OCI-LY1 (cell line): ENCODE data around the gene TARS2.

Experiments used
- H2AFZ ChIP-seq: fragments of 200-600 bp; sonication (generic), shearing (Covaris generic); 2 replicates; pipeline ENCODE4 v1.6.0; 2014; ENCODE audit warnings: antibody characterized with exemption, mild to moderate bottlenecking, low read length
- H3F3A ChIP-seq: fragments of 200-600 bp; sonication (generic), shearing (Covaris generic); 2 replicates; pipeline ENCODE4 v1.6.0; 2014; ENCODE audit warnings: mild to moderate bottlenecking, antibody characterized with exemption, low read length, moderate library complexity; ENCODE audit not compliant: insufficient read depth
- H3K27ac ChIP-seq: fragments of 200-600 bp; sonication (generic); 2 replicates; pipeline ENCODE4 v1.5.1; 2014; ENCODE audit warnings: low read length, mixed run types, mild to moderate bottlenecking, low read depth; ENCODE audit not compliant: poor library complexity, severe bottlenecking
- H3K27me3 ChIP-seq: fragments of 200-600 bp; sonication (generic); 2 replicates; pipeline ENCODE4 v1.6.0; 2014; ENCODE audit warnings: antibody characterized with exemption, mild to moderate bottlenecking, low read length, moderate library complexity; ENCODE audit not compliant: insufficient read depth
- H3K36me3 ChIP-seq: fragments of 200-600 bp; sonication (generic); 2 replicates; pipeline ENCODE4 v1.6.1; 2014; ENCODE audit warnings: mild to moderate bottlenecking, antibody characterized with exemption, low read length, moderate library complexity, mixed read lengths; ENCODE audit not compliant: insufficient read depth
- H3K4me1 ChIP-seq: fragments of 200-600 bp; sonication (generic); 2 replicates; pipeline ENCODE4 v1.5.1; 2014; ENCODE audit warnings: mild to moderate bottlenecking, low read length, moderate library complexity; ENCODE audit not compliant: insufficient read depth, severe bottlenecking
- H3K4me2 ChIP-seq: fragments of 200-600 bp; sonication (generic), shearing (Covaris generic); 2 replicates; pipeline ENCODE4 v1.6.1; 2014; ENCODE audit warnings: low read length
- H3K4me3 ChIP-seq: fragments of 200-600 bp; sonication (generic); 2 replicates; pipeline ENCODE4 v1.5.1; 2014; ENCODE audit warnings: low read length, low read depth, mild to moderate bottlenecking, mixed read lengths; ENCODE audit not compliant: poor library complexity, severe bottlenecking
- H3K79me2 ChIP-seq: fragments of 200-600 bp; shearing (Covaris generic); 2 replicates; pipeline ENCODE4 v1.6.1; 2016; ENCODE audit warnings: mixed run types, low read length, mixed read lengths; ENCODE audit not compliant: insufficient read depth
- H3K9ac ChIP-seq: fragments of 200-600 bp; sonication (generic), shearing (Covaris generic); 2 replicates; pipeline ENCODE4 v1.6.1; 2014; ENCODE audit warnings: mild to moderate bottlenecking, low read length, mixed read lengths
- H3K9me2 ChIP-seq: fragments of 200-600 bp; sonication (generic), shearing (Covaris generic); 2 replicates; pipeline ENCODE4 v1.6.1; 2014; ENCODE audit warnings: low read depth, mild to moderate bottlenecking, low read length, mixed read lengths
- H3K9me3 ChIP-seq: fragments of 200-600 bp; shearing (Covaris generic); 2 replicates; pipeline ENCODE4 v1.6.1; 2014; ENCODE audit warnings: low read length, mixed read lengths
- H4K20me1 ChIP-seq: fragments of 200-600 bp; sonication (generic), shearing (Covaris generic); 2 replicates; pipeline ENCODE4 v1.6.0; 2016; ENCODE audit warnings: mild to moderate bottlenecking, low read length; ENCODE audit not compliant: insufficient read depth
- EZH2 ChIP-seq: fragments of 200-600 bp; sonication (generic), shearing (Covaris generic); IDR thresholded peaks from 2 replicates; pipeline ENCODE4 v1.8.0; 2017; ENCODE audit warnings: borderline replicate concordance, mixed run types, mild to moderate bottlenecking, antibody characterized with exemption, low read length, moderate library complexity, mixed read lengths
- TF ChIP-seq, protein P1 (sequence below): fragments of 200-600 bp; sonication (generic), shearing (Covaris generic); IDR thresholded peaks from 2 replicates; pipeline ENCODE4 v1.5.1; 2017; ENCODE audit warnings: mild to moderate bottlenecking, antibody characterized with exemption, low read length, moderate library complexity, mixed read lengths

TARS2 gene

DNA sequence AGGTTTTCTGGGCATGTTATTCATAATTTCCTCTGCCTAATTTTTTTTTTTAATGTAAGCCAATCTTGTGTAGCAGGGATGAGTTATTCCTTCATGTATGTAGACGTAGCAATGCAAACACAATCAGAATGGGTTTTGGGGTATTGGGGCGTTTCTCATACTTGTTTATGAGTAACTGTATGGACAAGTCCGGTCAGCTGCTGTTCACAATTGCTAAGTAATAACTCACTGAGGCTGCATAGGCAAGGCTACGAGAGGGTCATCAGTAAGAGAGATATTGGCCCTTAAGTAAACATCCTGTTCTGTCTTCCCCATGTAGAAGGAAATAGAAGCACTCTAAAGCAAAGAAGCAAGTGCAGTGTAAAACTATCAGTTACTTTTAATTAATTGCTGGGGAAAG lies 9.5 kb upstream of the TARS2 start:
- Histone ChIP-seq H3K9me2 (no peaks in the 10 kb centered on the region), H3F3A (no peaks in the 10 kb centered on the region), H2AFZ (no peak overlapping the region), H3K9me3 (no peaks in the 10 kb centered on the region), H3K36me3 (peaks cover 5% of the 10 kb centered on the region), H3K79me2 (no peaks in the 10 kb centered on the region), H3K9ac (no peak overlapping the region), H4K20me1 (no peaks in the 10 kb centered on the region), H3K27me3 (no peaks in the 10 kb centered on the region), H3K4me2 (no peak overlapping the region), H3K27ac (no peak overlapping the region), H3K4me3 (no peak overlapping the region), H3K4me1 (no peaks in the 10 kb centered on the region)
- TF ChIP-seq EZH2 = no peak
- TF ChIP-seq, protein P1, sequence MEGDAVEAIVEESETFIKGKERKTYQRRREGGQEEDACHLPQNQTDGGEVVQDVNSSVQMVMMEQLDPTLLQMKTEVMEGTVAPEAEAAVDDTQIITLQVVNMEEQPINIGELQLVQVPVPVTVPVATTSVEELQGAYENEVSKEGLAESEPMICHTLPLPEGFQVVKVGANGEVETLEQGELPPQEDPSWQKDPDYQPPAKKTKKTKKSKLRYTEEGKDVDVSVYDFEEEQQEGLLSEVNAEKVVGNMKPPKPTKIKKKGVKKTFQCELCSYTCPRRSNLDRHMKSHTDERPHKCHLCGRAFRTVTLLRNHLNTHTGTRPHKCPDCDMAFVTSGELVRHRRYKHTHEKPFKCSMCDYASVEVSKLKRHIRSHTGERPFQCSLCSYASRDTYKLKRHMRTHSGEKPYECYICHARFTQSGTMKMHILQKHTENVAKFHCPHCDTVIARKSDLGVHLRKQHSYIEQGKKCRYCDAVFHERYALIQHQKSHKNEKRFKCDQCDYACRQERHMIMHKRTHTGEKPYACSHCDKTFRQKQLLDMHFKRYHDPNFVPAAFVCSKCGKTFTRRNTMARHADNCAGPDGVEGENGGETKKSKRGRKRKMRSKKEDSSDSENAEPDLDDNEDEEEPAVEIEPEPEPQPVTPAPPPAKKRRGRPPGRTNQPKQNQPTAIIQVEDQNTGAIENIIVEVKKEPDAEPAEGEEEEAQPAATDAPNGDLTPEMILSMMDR = no peak

DNA sequence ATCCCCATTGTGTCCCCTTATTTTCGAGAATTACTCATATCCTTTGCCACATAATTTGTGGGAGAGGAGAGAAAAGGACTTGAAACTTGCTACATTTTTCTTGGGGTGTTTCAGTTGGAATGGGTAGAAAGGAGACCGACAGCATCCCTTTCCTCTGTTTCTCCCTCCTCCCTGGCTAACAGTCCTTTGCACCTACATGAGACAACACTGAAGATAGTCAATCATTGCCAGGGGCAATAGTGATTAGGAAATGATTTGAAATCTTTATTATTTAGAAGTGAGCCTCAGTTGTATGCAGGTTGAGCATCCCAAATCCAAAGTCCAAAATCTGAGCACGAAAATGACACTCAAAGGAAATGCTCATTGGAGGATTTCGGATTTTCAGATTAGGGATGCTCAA lies 7.8 kb upstream of the TARS2 start:
- no peak overlapping the region for H3K4me2 ChIP-seq
- H3K27me3 ChIP-seq = no peaks in the 10 kb centered on the region
- no peak overlapping the region for H3K4me3 ChIP-seq
- H3K27ac ChIP-seq = no peak overlapping the region
- no peak overlapping the region for H3K9ac ChIP-seq
- no peaks in the 10 kb centered on the region for H3K79me2 ChIP-seq
- no peaks in the 10 kb centered on the region for H3K9me2 ChIP-seq
- TF ChIP-seq EZH2 = no peak
- TF ChIP-seq, protein P1 = no peak
- H3K36me3 ChIP-seq = no peaks in the 10 kb centered on the region
- H3K9me3 ChIP-seq = no peaks in the 10 kb centered on the region
- H2AFZ ChIP-seq = no peak overlapping the region
- H4K20me1 ChIP-seq = no peaks in the 10 kb centered on the region
- H3K4me1 ChIP-seq = no peaks in the 10 kb centered on the region
- no peaks in the 10 kb centered on the region for H3F3A ChIP-seq

DNA sequence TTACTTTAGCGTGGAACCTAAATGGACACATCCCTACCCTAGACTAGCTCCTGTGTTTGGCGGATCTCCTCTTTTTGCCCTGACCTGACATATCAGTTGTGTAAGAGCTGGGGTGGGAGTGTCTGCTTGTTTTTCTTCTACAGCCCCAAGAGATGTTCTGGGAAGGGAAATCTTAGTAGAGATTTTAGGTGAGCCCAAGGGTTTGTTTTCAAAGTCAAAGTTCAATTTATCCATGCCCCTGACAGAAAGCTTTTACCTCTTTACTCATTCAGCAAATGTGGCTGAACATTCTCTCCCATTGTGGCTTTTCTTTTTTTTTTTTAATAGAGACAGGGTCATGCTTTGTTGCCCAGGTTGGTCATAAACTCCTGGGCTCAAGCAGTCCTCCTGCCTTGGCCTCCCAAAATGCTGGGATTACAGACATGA lies 7.3 kb upstream of the TARS2 start:
- Histone ChIP-seq H2AFZ (no peak overlapping the region), H3K36me3 (no peaks in the 10 kb centered on the region), H3K9me3 (no peaks in the 10 kb centered on the region), H4K20me1 (no peaks in the 10 kb centered on the region), H3K9ac (no peak overlapping the region), H3K9me2 (no peaks in the 10 kb centered on the region), H3K4me2 (no peak overlapping the region), H3K27me3 (no peaks in the 10 kb centered on the region), H3F3A (no peaks in the 10 kb centered on the region), H3K4me1 (no peaks in the 10 kb centered on the region), H3K79me2 (no peaks in the 10 kb centered on the region), H3K4me3 (no peak overlapping the region), H3K27ac (no peak overlapping the region)
- no peak for TF ChIP-seq EZH2
- TF ChIP-seq, protein P1 = no peak
